HepG2 (cell line): ENCODE results near the gene APC2. TPM values are rescaled to one million over a fixed set of nuclear protein-coding genes. Genes with fewer than 3 reads are reported as not detected.

Source experiments
- BHLHE40 ChIP-seq: IDR thresholded peaks from 2 replicates; pipeline ENCODE4 v1.6.1; 2011; ENCODE audit warnings: low read length, improper control_type of control experiment
- EEA1 ChIP-seq: sonication (generic); formaldehyde crosslinking; IDR thresholded peaks from 2 replicates; pipeline ENCODE4 v1.5.1; 2020; ENCODE audit warnings: mild to moderate bottlenecking, missing genetic modification reagents, borderline replicate concordance
- ELF1 ChIP-seq: sonication (generic); formaldehyde crosslinking; IDR thresholded peaks from 2 replicates; pipeline ENCODE4 v1.4.0; 2020; ENCODE audit warnings: missing genetic modification reagents
- EP300 ChIP-seq, 3 experiments: sonication (generic) in 1 of 3; formaldehyde crosslinking in 1 of 3; IDR thresholded peaks; 2 replicates each; pipeline versions ENCODE4 v1.5.1 to v1.6.1; 2011 to 2020; ENCODE audit warnings: low read depth in 2 of 3, low read length in 2 of 3, borderline replicate concordance in 1 of 3, improper control_type of control experiment in 1 of 3, mild to moderate bottlenecking in 1 of 3, missing genetic modification reagents in 1 of 3, moderate library complexity in 1 of 3
- ETV5 ChIP-seq: IDR thresholded peaks from 2 replicates; pipeline ENCODE4 v1.6.1; 2018; ENCODE audit warnings: missing biosample characterization, missing genetic modification reagents, inconsistent platforms, borderline replicate concordance
- KLF15 ChIP-seq: sonication (generic); formaldehyde crosslinking; IDR thresholded peaks from 2 replicates; pipeline ENCODE4 v1.8.1; 2023; ENCODE audit warnings: borderline replicate concordance, mild to moderate bottlenecking, inconsistent platforms, missing genetic modification reagents, mixed read lengths
- MED1 ChIP-seq: sonication (generic); formaldehyde crosslinking; IDR thresholded peaks from 2 replicates; pipeline ENCODE4 v1.4.0; 2020; ENCODE audit warnings: missing genetic modification reagents
- MIER2 ChIP-seq: IDR thresholded peaks from 2 replicates; pipeline ENCODE4 v1.6.1; 2016; ENCODE audit warnings: missing biosample characterization, missing genetic modification reagents
- MYC ChIP-seq: sonication (generic); formaldehyde crosslinking; IDR thresholded peaks from 2 replicates; pipeline ENCODE4 v1.9.0; 2021; ENCODE audit warnings: missing genetic modification reagents, borderline replicate concordance
- NKX3-1 ChIP-seq: sonication (generic); formaldehyde crosslinking; IDR thresholded peaks from 2 replicates; pipeline ENCODE4 v1.5.0; 2020; ENCODE audit warnings: missing genetic modification reagents
- PHB2 ChIP-seq: fragments of 450-650 bp; IDR thresholded peaks from 2 replicates; pipeline ENCODE4 v1.6.1; 2018; ENCODE audit not compliant: partially characterized antibody
- PPARG ChIP-seq: conservative IDR thresholded peaks from 2 replicates; pipeline ENCODE4 v1.6.1; 2016; ENCODE audit warnings: missing biosample characterization, missing genetic modification reagents
- RAD21 ChIP-seq: fragments of 450-650 bp; formaldehyde crosslinking; IDR thresholded peaks from 2 replicates; pipeline ENCODE4 v1.5.0; 2020; ENCODE audit warnings: mild to moderate bottlenecking
- SP1 ChIP-seq, 2 experiments: fragments of 450-650 bp in 1 of 2; sonication (generic) in 1 of 2; formaldehyde crosslinking in 1 of 2; IDR thresholded peaks; 2 replicates each; pipeline versions ENCODE4 v1.4.0 to v1.6.1; 2016 to 2020; ENCODE audit warnings: missing genetic modification reagents in 1 of 2
- SRSF1 ChIP-seq: fragments of 200-400 bp; formaldehyde crosslinking; optimal IDR thresholded peaks from 2 replicates; pipeline ENCODE3; 2017; ENCODE audit warnings: mild to moderate bottlenecking, low read depth, low read length, moderate library complexity
- SRSF4 ChIP-seq: fragments of 200-400 bp; formaldehyde crosslinking; IDR thresholded peaks from one replicate; pipeline ENCODE4 v1.6.1; 2018; ENCODE audit warnings: mild to moderate bottlenecking, low read depth, low read length, moderate library complexity; ENCODE audit not compliant: poor library complexity, severe bottlenecking
- THAP7 ChIP-seq: sonication (generic); formaldehyde crosslinking; IDR thresholded peaks from 2 replicates; pipeline ENCODE4 v1.8.1; 2023; ENCODE audit warnings: mild to moderate bottlenecking, missing genetic modification reagents
- ZBTB42 ChIP-seq: sonication (generic); formaldehyde crosslinking; IDR thresholded peaks from 2 replicates; pipeline ENCODE4 v1.5.0; 2020; ENCODE audit warnings: mild to moderate bottlenecking, missing genetic modification reagents
- ZNF136 ChIP-seq: sonication (generic); formaldehyde crosslinking; IDR thresholded peaks from 2 replicates; pipeline ENCODE4 v1.8.1; 2022; ENCODE audit warnings: low read depth, mild to moderate bottlenecking, moderate library complexity, missing genetic modification reagents
- ZNF160 ChIP-seq: sonication (generic); formaldehyde crosslinking; IDR thresholded peaks from 2 replicates; pipeline ENCODE4 v1.8.0; 2022; ENCODE audit warnings: mild to moderate bottlenecking, inconsistent platforms, missing genetic modification reagents
- ZNF251 ChIP-seq: sonication (generic); formaldehyde crosslinking; IDR thresholded peaks from 2 replicates; pipeline ENCODE4 v1.9.0; 2021; ENCODE audit warnings: mild to moderate bottlenecking, missing genetic modification reagents
- ZNF260 ChIP-seq: sonication (generic); formaldehyde crosslinking; IDR thresholded peaks from 2 replicates; pipeline ENCODE4 v1.4.0; 2020; ENCODE audit warnings: missing genetic modification reagents, low read depth, mild to moderate bottlenecking, borderline replicate concordance
- ZNF335 ChIP-seq: sonication (generic); formaldehyde crosslinking; IDR thresholded peaks from 2 replicates; pipeline ENCODE4 v1.4.0; 2020; ENCODE audit warnings: missing genetic modification reagents
- ZNF564 ChIP-seq: sonication (generic); formaldehyde crosslinking; IDR thresholded peaks from 2 replicates; pipeline ENCODE4 v1.8.1; 2023; ENCODE audit warnings: mild to moderate bottlenecking, missing genetic modification reagents
- ZNF776 ChIP-seq: sonication (generic); formaldehyde crosslinking; IDR thresholded peaks from 2 replicates; pipeline ENCODE4 v1.4.0; 2020; ENCODE audit warnings: mild to moderate bottlenecking, missing genetic modification reagents
- ZNF879 ChIP-seq: sonication (generic); formaldehyde crosslinking; IDR thresholded peaks from 2 replicates; pipeline ENCODE4 v1.8.1; 2023; ENCODE audit warnings: missing genetic modification reagents
- ZSCAN9 ChIP-seq: IDR thresholded peaks from 2 replicates; pipeline ENCODE4 v1.6.1; 2016; ENCODE audit warnings: borderline replicate concordance
- polyA plus RNA-seq, 8 experiments: library from polyadenylated mRNA; depleted of rRNA in 3 of 8; stranded (reverse) in 7 of 8; unstranded in 1 of 8; fragments of >200 nt; fragmentation: Illumina TruSeq in 4 of 8; extraction: Trizol in 4 of 8; gene quantifications; 2 replicates each; pipeline versions ENCODE4 v1.2.1 to v1.2.3, GENCODE V29; 2011 to 2016; ENCODE audit warnings: low read depth in 4 of 8, missing spikeins in 1 of 8, mixed read lengths in 1 of 8; ENCODE audit not compliant: insufficient read depth in 1 of 8
- total RNA-seq, 5 experiments: library from RNA; depleted of rRNA; stranded (reverse); fragments of >200 nt; fragmentation: Illumina TruSeq; extraction: Trizol; gene quantifications; 2 replicates each; pipeline ENCODE4 v1.2.3, GENCODE V29; 2016; ENCODE audit warnings: low read depth in 1 of 5
- TF ChIP-seq, protein P1 (sequence below): sonication (generic); formaldehyde crosslinking; IDR thresholded peaks from 2 replicates; pipeline ENCODE4 v1.4.0; 2020; ENCODE audit warnings: missing genetic modification reagents, borderline replicate concordance
- TF ChIP-seq, protein P2 (sequence below): sonication (generic); formaldehyde crosslinking; IDR thresholded peaks from 2 replicates; pipeline ENCODE4 v1.8.1; 2022; ENCODE audit warnings: mild to moderate bottlenecking, missing genetic modification reagents

The APC2 gene
- total and polyA plus RNA-seq, 2 of the 13 experiments (the other 11 are each of a cell fraction or from before 2014, with no cell fraction given), result 0.08 to 0.22 TPM

- TF ChIP-seq ZNF251 (CRISPR knock-in tag) (no peak), ZNF260 (CRISPR knock-in tag) (no peak), PHB2 (no peak), ZNF136 (CRISPR knock-in tag) (no peak), SRSF4 (no peak), SP1 (IDR thresholded peaks at IDR 0.05) (peak; percentile 89), SP1 (CRISPR knock-in tag; IDR thresholded peaks at IDR 0.05) (peak; percentile 64), ZNF335 (no peak), MYC (CRISPR knock-in tag) (peak; percentile 55; the same call in 1 of the 2 replicates), PPARG (CRISPR knock-in tag) (no peak), KLF15 (no peak), BHLHE40 (peak; percentile 42; the same call in 1 of the 2 replicates), SRSF1 (no peak), ZNF160 (no peak), ZNF879 (no peak), NKX3-1 (CRISPR knock-in tag) (no peak), MED1 (CRISPR knock-in tag) (0 out of 2 replicates have a peak, but pooled peaks have one; percentile 13), EP300 (IDR thresholded peaks at IDR 0.05; ENCODE audit: low read depth in 2 of 2, low read length in 2 of 2) (no peak), EP300 (CRISPR knock-in tag; IDR thresholded peaks at IDR 0.05; ENCODE audit: borderline replicate concordance) (no peak), ZNF776 (no peak), ELF1 (no peak), EEA1 (CRISPR knock-in tag) (no peak; the same call in 1 of the 2 replicates), THAP7 (CRISPR knock-in tag) (no peak), ZBTB42 (CRISPR knock-in tag) (no peak), RAD21 (CRISPR knock-in tag) (peak; percentile 36; the same call in 1 of the 2 replicates), MIER2 (CRISPR knock-in tag) (0 out of 2 replicates have a peak, but pooled peaks have one; percentile 12), ZNF564 (CRISPR knock-in tag) (no peak; the same call in 1 of the 2 replicates), ETV5 (CRISPR knock-in tag) (no peak), ZSCAN9 (CRISPR knock-in tag) (0 out of 2 replicates have a peak, but pooled peaks have one; percentile 45)
- TF ChIP-seq, protein P1, sequence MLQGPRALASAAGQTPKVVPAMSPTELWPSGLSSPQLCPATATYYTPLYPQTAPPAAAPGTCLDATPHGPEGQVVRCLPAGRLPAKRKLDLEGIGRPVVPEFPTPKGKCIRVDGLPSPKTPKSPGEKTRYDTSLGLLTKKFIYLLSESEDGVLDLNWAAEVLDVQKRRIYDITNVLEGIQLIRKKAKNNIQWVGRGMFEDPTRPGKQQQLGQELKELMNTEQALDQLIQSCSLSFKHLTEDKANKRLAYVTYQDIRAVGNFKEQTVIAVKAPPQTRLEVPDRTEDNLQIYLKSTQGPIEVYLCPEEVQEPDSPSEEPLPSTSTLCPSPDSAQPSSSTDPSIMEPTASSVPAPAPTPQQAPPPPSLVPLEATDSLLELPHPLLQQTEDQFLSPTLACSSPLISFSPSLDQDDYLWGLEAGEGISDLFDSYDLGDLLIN (CRISPR knock-in tag), result no peak
- TF ChIP-seq, protein P2, sequence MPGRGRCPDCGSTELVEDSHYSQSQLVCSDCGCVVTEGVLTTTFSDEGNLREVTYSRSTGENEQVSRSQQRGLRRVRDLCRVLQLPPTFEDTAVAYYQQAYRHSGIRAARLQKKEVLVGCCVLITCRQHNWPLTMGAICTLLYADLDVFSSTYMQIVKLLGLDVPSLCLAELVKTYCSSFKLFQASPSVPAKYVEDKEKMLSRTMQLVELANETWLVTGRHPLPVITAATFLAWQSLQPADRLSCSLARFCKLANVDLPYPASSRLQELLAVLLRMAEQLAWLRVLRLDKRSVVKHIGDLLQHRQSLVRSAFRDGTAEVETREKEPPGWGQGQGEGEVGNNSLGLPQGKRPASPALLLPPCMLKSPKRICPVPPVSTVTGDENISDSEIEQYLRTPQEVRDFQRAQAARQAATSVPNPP (CRISPR knock-in tag), result no peak
Observed at GRCh38 chr19:1490311-1491113, 40.6 kb downstream of the APC2 start, which contains the start of gene PCSK4 (continued).
